Upper lobe of right lung (tissue), 1 donor: Measurements from ENCODE around the gene KIAA0825. TPM values are rescaled to one million over a fixed set of nuclear protein-coding genes. Genes with fewer than 3 reads are reported as not detected.

ENCODE experiments used
- ATAC-seq: fragments of 200-7000 bp; cut with Tn5 transposase; one replicate; pipeline ENCODE4 v1.9.1; 2020; ENCODE audit warnings: mild to moderate bottlenecking, moderate library complexity
- DNase-seq: peaks from one replicate; pipeline ENCODE4 v3.0.0-alpha.2; 2020
- H3K27ac ChIP-seq: fragments of 200-600 bp; one replicate; pipeline ENCODE4 v1.8.0; 2022
- H3K27me3 ChIP-seq: fragments of 200-600 bp; one replicate; pipeline ENCODE4 v1.8.0; 2022; ENCODE audit warnings: mild to moderate bottlenecking
- H3K36me3 ChIP-seq: fragments of 200-600 bp; one replicate; pipeline ENCODE4 v1.8.0; 2022
- H3K4me1 ChIP-seq: fragments of 200-600 bp; one replicate; pipeline ENCODE4 v1.8.0; 2022
- H3K4me3 ChIP-seq: fragments of 200-600 bp; one replicate; pipeline ENCODE4 v1.8.0; 2022; ENCODE audit warnings: mild to moderate bottlenecking
- H3K9me3 ChIP-seq: fragments of 200-600 bp; one replicate; pipeline ENCODE4 v1.8.0; 2022
- intact Hi-C: fragments of 100-400 bp; cut with DNase I; formaldehyde crosslinking; loops from one replicate; pipeline ENCODE4 v1.11.0; 2022
- total RNA-seq: library from RNA; stranded (reverse); fragmentation: NEBNext Ultra II Directional; extraction: Animal tissue kit (Norgen Biotek cat#: 25700); gene quantifications from one replicate; pipeline ENCODE4 v1.2.1, GENCODE V29; 2021
- TF ChIP-seq, protein P1 (sequence below): fragments of 200-600 bp; IDR thresholded peaks from one replicate; pipeline ENCODE4 v1.8.0; 2022; ENCODE audit warnings: antibody characterized with exemption
- donor health status: DM: no; HTN: yes; CAD: no; lungs with severe emphysema.

KIAA0825 gene
- total RNA-seq, 1 donor from 2014 or later: 4.4 TPM

DNA sequence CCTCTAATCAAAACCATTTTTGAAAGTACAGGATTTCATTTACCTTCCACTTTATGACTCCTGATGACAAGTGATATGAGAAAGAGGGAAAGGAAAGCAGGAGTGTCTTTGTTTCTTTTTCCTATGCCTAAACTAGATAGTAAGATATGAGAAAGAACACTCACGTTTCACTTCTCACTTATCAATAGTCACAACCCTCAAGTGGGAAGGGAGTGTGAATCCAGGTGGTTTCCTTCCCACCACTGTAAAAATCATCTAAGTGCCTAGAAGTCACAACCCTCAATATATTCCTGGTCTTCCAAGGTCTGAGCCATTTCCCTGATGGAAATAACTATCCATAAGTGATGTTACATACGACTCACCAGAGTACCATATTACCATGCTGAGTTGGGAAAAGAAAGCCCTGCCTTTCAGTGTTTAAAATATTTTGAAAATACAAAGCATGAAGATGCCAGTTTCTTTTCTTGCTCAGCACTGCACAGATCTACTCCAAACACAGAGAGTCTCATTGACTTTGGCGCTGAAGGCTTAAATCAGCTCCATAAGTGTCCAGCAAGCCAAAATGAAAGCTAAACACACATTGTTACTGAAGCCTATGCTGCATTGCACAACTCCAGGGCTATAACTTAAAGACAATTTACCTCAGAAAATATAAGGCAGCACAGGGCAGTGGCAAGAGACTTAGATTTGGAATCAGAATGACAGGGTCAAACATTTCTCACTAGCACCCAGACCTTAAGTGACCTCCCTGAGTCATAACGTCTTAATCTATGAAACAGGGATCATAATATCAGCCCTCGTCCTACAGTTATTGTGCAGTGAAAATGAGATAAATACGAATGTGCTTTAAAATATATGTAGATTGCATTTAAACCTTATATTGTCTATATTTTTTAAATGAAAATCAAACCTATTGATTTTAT is 301.2 kb downstream of the KIAA0825 start:
- H3K36me3 ChIP-seq: no peaks in the 10 kb centered on the region
- H3K4me3 ChIP-seq: no peak overlapping the region
- no peak for ATAC-seq
- intact Hi-C loops: no loop called here
- no peaks in the 10 kb centered on the region for H3K9me3 ChIP-seq
- TF ChIP-seq, protein P1, sequence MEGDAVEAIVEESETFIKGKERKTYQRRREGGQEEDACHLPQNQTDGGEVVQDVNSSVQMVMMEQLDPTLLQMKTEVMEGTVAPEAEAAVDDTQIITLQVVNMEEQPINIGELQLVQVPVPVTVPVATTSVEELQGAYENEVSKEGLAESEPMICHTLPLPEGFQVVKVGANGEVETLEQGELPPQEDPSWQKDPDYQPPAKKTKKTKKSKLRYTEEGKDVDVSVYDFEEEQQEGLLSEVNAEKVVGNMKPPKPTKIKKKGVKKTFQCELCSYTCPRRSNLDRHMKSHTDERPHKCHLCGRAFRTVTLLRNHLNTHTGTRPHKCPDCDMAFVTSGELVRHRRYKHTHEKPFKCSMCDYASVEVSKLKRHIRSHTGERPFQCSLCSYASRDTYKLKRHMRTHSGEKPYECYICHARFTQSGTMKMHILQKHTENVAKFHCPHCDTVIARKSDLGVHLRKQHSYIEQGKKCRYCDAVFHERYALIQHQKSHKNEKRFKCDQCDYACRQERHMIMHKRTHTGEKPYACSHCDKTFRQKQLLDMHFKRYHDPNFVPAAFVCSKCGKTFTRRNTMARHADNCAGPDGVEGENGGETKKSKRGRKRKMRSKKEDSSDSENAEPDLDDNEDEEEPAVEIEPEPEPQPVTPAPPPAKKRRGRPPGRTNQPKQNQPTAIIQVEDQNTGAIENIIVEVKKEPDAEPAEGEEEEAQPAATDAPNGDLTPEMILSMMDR: no peak
- no peaks in the 10 kb centered on the region for H3K4me1 ChIP-seq
- no peaks in the 10 kb centered on the region for H3K27me3 ChIP-seq
- H3K27ac ChIP-seq: no peak overlapping the region
- no peak for DNase-seq

DNA sequence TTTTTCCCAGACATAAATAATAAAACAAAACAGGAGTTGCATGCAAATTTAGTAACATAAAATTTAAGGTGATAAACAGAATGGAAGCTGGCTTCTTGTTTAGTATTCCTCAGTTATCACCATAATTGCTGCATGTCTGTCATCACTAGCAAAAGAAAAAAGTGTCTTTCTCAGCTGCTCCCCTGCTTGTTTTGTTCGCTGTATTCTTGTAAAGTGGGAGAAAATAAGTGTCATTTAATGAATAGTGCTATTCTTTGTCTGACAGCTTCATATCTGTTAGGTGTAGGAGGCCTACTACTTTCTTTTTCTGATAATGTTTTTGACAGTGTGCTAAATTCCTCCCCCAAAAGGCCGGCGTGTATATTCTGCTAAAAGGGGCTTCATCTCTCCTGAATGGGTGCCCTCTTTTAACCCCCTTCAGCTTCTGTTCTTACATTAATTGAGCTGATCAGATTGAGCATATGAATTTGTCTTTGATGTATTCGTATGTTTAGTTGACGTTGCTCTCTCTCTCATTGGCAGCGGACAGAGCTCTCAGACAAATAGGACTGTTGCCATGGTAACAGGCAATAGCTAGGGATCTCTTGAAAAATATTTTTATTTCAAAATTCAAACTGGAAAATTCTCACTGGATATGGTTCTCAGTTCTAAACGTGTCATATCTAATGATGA is 303.8 kb downstream of the KIAA0825 start:
- Histone ChIP-seq H3K27me3 (no peaks in the 10 kb centered on the region), H3K4me1 (no peaks in the 10 kb centered on the region), H3K27ac (no peak overlapping the region), H3K9me3 (no peaks in the 10 kb centered on the region), H3K36me3 (no peaks in the 10 kb centered on the region), H3K4me3 (no peak overlapping the region)
- no peak for DNase-seq
- no peak for ATAC-seq
- TF ChIP-seq, protein P1: no peak
- intact Hi-C loops: no loop called here

DNA sequence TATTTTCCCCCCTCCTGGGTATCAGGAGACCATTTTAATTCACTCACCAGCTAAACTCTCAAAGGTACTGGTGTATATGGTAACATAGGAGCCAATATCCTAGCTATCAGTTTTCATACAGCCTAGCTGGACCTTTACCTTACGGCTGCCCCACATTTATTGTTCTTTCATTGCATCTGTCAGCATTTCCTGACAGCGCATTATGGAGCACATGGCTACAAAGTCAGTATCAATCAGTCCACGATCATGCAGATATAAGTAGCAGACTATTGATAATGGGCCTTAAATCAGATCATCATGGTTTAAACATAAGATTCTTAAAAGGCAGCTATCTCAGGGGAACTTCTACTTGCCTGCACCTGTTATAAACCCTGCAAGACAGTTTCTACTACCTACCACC is 304.7 kb downstream of the KIAA0825 start:
- intact Hi-C loops: no loop called here
- no peaks in the 10 kb centered on the region for H3K4me1 ChIP-seq
- no peaks in the 10 kb centered on the region for H3K27me3 ChIP-seq
- no peaks in the 10 kb centered on the region for H3K36me3 ChIP-seq
- H3K4me3 ChIP-seq: no peak overlapping the region
- H3K9me3 ChIP-seq: no peaks in the 10 kb centered on the region
- ATAC-seq (no peak), DNase-seq (no peak)
- H3K27ac ChIP-seq: no peak overlapping the region
- TF ChIP-seq, protein P1: no peak

DNA sequence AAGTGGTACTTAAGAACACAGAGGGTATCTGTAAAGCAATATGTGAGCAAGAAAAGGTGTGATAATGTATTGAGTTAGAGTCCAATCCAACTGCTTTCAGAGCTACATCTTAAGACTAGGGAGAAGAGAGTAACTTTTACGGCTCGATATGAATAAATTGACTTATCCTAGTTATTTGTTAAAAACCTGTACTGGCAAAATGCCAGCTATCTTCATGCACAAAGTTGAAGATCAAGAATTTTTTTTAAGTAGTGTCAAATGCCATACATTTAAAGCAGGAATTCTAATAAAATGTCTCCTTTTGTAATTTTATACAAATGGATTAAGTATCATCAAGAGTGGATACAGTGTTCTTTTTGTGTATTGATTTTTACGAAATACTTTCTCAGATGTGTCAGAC is 305.2 kb downstream of the KIAA0825 start:
- TF ChIP-seq, protein P1: no peak
- H3K36me3 ChIP-seq: no peaks in the 10 kb centered on the region
- H3K27ac ChIP-seq: no peak overlapping the region
- no peak overlapping the region for H3K4me3 ChIP-seq
- no peaks in the 10 kb centered on the region for H3K4me1 ChIP-seq
- ATAC-seq (no peak), DNase-seq (no peak)
- no peaks in the 10 kb centered on the region for H3K27me3 ChIP-seq
- no peaks in the 10 kb centered on the region for H3K9me3 ChIP-seq
- intact Hi-C loops: no loop called here

DNA sequence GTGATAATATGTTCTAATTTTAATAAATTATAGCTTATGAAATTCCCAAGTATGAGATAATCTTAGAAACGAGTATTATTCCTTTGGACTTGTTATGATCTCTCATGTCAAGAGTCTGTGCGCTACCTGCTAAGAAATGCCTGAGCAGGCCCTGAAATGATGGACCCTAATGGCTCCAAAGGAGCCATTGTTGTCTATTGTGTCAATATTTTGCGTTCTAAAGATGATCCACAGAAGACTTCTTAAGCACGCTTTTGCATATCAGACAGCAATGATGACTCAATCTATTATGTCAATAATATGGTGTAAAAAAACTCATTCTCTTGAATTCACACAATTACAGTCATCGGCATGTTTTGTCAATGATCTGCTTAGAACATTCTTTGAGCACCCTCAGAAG is 306.1 kb downstream of the KIAA0825 start:
- no peaks in the 10 kb centered on the region for H3K27me3 ChIP-seq
- no peaks in the 10 kb centered on the region for H3K9me3 ChIP-seq
- DNase-seq (no peak), ATAC-seq (no peak)
- no peaks in the 10 kb centered on the region for H3K36me3 ChIP-seq
- TF ChIP-seq, protein P1: no peak
- H3K4me3 ChIP-seq: no peak overlapping the region
- H3K4me1 ChIP-seq: no peaks in the 10 kb centered on the region
- no peak overlapping the region for H3K27ac ChIP-seq
- intact Hi-C loops: no loop called here
